ENCODE data around the gene SCARB1.

- TF ChIP-seq CTCF (IDR thresholded peaks at IDR 0.05; ENCODE audit: insufficient read depth, low read length) = no peak
- TF ChIP-seq POLR2AphosphoS5 (IDR thresholded peaks at IDR 0.05; ENCODE audit: low read depth) = peak; percentile 84
- TF ChIP-seq, protein P1, sequence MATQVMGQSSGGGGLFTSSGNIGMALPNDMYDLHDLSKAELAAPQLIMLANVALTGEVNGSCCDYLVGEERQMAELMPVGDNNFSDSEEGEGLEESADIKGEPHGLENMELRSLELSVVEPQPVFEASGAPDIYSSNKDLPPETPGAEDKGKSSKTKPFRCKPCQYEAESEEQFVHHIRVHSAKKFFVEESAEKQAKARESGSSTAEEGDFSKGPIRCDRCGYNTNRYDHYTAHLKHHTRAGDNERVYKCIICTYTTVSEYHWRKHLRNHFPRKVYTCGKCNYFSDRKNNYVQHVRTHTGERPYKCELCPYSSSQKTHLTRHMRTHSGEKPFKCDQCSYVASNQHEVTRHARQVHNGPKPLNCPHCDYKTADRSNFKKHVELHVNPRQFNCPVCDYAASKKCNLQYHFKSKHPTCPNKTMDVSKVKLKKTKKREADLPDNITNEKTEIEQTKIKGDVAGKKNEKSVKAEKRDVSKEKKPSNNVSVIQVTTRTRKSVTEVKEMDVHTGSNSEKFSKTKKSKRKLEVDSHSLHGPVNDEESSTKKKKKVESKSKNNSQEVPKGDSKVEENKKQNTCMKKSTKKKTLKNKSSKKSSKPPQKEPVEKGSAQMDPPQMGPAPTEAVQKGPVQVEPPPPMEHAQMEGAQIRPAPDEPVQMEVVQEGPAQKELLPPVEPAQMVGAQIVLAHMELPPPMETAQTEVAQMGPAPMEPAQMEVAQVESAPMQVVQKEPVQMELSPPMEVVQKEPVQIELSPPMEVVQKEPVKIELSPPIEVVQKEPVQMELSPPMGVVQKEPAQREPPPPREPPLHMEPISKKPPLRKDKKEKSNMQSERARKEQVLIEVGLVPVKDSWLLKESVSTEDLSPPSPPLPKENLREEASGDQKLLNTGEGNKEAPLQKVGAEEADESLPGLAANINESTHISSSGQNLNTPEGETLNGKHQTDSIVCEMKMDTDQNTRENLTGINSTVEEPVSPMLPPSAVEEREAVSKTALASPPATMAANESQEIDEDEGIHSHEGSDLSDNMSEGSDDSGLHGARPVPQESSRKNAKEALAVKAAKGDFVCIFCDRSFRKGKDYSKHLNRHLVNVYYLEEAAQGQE (IDR thresholded peaks at IDR 0.05; ENCODE audit: insufficient replicate concordance, low read depth) = peak; percentile 30
- peak; percentile 26; the same call in 1 of the 2 replicates for TF ChIP-seq SPI1 (IDR thresholded peaks at IDR 0.05; ENCODE audit: borderline replicate concordance, low read depth)
- TF ChIP-seq GABPA (IDR thresholded peaks at IDR 0.05; ENCODE audit: low read depth) = peak; percentile 75
Observed at GRCh38 chr12:124754949-124755800, 108.5 kb downstream of the SCARB1 start.

All from HL-60 (cell line).